Measurements from ENCODE around the gene CUX1. TPM values are rescaled to one million over a fixed set of nuclear protein-coding genes. Genes with fewer than 3 reads are reported as not detected.

Gene CUX1
- total RNA-seq, 2 experiments from 2014 or later, result 20.2 to 20.4 TPM

DNA sequence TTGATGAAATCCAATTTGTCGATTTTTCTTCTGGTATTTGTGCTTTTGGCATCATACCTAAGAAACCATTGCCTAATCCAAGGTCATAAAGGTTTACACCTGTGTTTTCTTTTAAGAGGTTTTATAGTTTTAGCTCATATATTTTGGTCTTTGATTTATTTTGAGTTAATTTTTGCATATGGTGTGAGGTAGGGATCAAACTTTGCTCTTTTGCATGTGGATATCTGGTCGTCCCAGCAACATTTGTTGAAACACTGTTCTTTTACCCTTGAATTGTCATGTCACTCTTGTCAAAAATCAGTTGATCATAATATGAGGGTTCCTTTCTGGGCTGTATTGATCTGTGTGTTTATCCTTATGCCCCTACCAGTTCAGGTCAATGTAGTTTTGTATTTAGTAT, 236.7 kb downstream of the CUX1 start:
- DNase-seq (no peak), ATAC-seq (no peak)
- POLR2A ChIA-PET, result interaction anchor here (1.2 kb wide), 1 partner anchor 37 kb away, joined by 4 read pairs; no protein-coding TSS in a partner anchor
- TF ChIP-seq, protein P1, sequence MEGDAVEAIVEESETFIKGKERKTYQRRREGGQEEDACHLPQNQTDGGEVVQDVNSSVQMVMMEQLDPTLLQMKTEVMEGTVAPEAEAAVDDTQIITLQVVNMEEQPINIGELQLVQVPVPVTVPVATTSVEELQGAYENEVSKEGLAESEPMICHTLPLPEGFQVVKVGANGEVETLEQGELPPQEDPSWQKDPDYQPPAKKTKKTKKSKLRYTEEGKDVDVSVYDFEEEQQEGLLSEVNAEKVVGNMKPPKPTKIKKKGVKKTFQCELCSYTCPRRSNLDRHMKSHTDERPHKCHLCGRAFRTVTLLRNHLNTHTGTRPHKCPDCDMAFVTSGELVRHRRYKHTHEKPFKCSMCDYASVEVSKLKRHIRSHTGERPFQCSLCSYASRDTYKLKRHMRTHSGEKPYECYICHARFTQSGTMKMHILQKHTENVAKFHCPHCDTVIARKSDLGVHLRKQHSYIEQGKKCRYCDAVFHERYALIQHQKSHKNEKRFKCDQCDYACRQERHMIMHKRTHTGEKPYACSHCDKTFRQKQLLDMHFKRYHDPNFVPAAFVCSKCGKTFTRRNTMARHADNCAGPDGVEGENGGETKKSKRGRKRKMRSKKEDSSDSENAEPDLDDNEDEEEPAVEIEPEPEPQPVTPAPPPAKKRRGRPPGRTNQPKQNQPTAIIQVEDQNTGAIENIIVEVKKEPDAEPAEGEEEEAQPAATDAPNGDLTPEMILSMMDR (IDR thresholded peaks at IDR 0.05), result no peak
- Mint-ChIP-seq H3K4me3 (no peak overlapping the region), H3K4me1 (ENCODE audit: low read depth) (peaks cover 5% of the 10 kb centered on the region), H3K27ac (no peak overlapping the region), H3K9me3 (peaks cover 10% of the 10 kb centered on the region), H3K36me3 (ENCODE audit: low read depth) (peaks cover 22% of the 10 kb centered on the region), H3K27me3 (no peaks in the 10 kb centered on the region)
- intact Hi-C loops (cut with micrococcal nuclease), result no loop called here
- CTCF ChIA-PET, result no interaction called here

DNA sequence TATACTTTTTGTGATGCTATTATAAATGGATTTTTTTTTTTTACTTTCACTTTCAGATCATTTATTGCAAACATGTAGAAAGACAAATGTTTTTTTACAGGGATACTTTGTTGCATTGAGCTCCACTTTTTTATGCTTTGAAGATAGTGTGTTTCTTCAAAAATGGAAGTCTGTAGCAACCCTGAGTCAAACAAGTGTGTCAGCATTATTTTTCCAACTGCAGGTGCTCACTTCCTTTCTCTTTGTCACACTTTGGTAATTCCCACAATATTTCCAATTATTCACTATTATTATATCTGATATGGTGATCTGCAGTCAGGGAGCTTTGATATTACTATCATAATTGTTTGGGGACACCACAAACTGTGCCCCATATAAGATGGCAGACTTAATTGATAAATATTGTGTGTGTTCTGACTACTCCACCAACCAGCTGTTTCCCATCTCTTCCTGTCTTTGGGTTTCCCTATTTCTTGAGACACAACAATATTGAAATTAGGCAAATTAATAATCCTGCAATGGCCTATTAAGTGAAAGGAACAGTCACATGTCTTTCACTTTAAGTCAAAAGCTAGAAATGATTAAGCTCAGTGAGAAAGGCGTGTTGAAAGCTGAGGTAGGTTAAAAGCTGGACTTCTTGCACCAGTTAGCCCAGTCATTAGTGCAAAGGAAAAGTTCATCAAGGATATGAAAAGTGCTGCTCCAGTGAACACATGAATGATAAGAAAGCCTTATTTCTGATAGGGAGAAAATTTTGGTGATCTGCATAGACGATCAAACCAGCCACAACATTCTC, 238.0 kb downstream of the CUX1 start:
- Mint-ChIP-seq H3K27ac (no peak overlapping the region), H3K36me3 (ENCODE audit: low read depth) (peaks cover 20% of the 10 kb centered on the region), H3K27me3 (no peaks in the 10 kb centered on the region), H3K4me1 (ENCODE audit: low read depth) (peaks cover 5% of the 10 kb centered on the region), H3K9me3 (peaks cover 10% of the 10 kb centered on the region), H3K4me3 (no peak overlapping the region)
- DNase-seq, result no peak
- ChIA-PET POLR2A (interaction anchor here (1.2 kb wide), 1 partner anchor 36 kb away, joined by 4 read pairs; no protein-coding TSS in a partner anchor), CTCF (interaction anchor here (1.4 kb wide), 1 partner anchor 22 kb away, joined by 3 read pairs; no protein-coding TSS in a partner anchor)
- ATAC-seq, result no peak
- TF ChIP-seq, protein P1 (IDR thresholded peaks at IDR 0.05), result no peak
- intact Hi-C loops (cut with micrococcal nuclease), result no loop called here

DNA sequence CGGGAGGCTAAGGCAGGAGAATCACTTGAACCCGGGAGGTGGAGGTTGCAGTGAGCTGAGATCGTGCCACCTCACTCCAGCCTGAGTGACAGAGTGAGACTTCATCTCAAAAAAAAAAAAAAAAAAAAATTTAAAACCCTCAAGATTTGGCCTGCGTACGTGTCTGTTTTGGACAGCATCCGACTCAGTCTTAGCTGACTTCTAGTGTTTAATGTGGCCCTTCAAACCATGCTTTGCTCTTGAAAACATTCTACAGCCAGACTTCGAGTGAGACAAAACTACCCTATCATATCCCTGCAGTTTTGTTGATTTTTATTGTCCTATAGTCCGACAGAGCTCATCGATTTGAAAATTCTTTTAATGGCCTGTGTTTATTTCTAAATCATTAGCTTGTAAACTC, 242.1 kb downstream of the CUX1 start:
- H3K4me3 Mint-ChIP-seq, result no peak overlapping the region
- DNase-seq (no peak), ATAC-seq (no peak)
- ChIA-PET POLR2A (interaction anchor here (1.2 kb wide), 1 partner anchor 13 kb away, joined by 3 read pairs; no protein-coding TSS in a partner anchor), CTCF (no interaction called here)
- intact Hi-C loops (cut with micrococcal nuclease), result no loop called here
- H3K27ac Mint-ChIP-seq, result no peak overlapping the region
- H3K9me3 Mint-ChIP-seq, result peaks cover 3% of the 10 kb centered on the region
- TF ChIP-seq, protein P1 (IDR thresholded peaks at IDR 0.05), result no peak
- peaks cover 5% of the 10 kb centered on the region for H3K36me3 Mint-ChIP-seq (ENCODE audit: low read depth)
- H3K27me3 Mint-ChIP-seq, result no peaks in the 10 kb centered on the region
- H3K4me1 Mint-ChIP-seq (ENCODE audit: low read depth), result peaks cover 5% of the 10 kb centered on the region

DNA sequence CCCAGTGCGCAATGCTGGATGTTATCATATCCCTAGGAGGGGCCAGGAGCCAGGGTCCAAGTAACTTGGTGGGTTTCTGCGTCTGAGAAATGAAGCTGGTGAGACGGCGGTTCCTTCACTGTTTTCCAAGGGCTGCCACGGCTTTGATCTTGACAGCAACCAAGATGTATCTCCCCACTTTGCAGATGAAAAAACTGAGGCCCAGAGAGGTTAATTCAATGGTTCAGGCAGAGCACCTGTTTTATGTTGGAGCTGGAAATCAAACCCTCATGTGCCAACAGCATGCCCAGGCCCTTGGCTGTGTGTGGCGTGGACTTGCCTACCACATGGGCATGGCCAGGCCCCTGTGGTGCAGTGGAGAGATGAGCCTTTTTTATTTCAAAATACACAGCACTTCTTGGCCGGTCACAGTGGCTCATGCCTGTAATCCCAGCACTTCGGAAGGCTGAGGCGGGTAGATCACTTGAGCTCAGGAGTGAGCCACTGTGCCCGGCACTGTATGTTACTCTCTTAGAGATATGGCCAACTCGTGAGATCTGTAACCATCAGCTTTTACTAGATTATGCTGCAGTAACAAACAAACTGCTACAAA, 244.0 kb downstream of the CUX1 start:
- H3K27me3 Mint-ChIP-seq, result no peaks in the 10 kb centered on the region
- ATAC-seq (no peak), DNase-seq (no peak)
- CTCF ChIA-PET, result no interaction called here
- intact Hi-C loops (cut with micrococcal nuclease), result no loop called here
- POLR2A ChIA-PET, result interaction anchor here (1.2 kb wide), 1 partner anchor 25 kb away, joined by 3 read pairs; no protein-coding TSS in a partner anchor
- H3K4me3 Mint-ChIP-seq, result no peak overlapping the region
- no peak overlapping the region for H3K27ac Mint-ChIP-seq
- TF ChIP-seq, protein P1 (IDR thresholded peaks at IDR 0.05), result no peak
- no peaks in the 10 kb centered on the region for H3K36me3 Mint-ChIP-seq (ENCODE audit: low read depth)
- no peaks in the 10 kb centered on the region for H3K4me1 Mint-ChIP-seq (ENCODE audit: low read depth)
- H3K9me3 Mint-ChIP-seq, result no peaks in the 10 kb centered on the region

DNA sequence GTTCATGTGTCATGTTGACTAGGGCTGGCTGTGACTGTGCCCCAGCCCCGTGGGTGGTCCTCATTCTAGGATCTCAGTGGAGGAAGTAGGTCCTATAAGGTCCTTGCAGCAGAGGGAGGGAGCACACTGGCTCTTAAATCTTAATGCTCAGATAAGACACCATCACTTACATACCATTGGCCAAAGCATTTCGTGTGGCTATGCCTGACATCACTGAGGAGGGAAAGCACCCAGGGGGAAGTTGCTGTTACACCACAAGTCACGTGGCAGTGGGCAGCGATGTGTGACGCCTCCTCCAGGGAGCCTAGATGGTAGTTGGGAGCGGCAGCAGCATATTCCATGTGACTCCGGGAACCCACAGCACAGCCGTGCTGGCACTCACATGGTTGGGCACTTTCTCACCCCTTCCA, 244.6 kb downstream of the CUX1 start:
- ATAC-seq, result peak; percentile 58

More for the DNA sequence above, 244.6 kb downstream of the CUX1 start:
- no peak overlapping the region for H3K27ac Mint-ChIP-seq
- intact Hi-C loops (cut with micrococcal nuclease), result no loop called here
- TF ChIP-seq, protein P1 (IDR thresholded peaks at IDR 0.05), result no peak
- ChIA-PET POLR2A (interaction anchor here (1.2 kb wide), 1 partner anchor 25 kb away, joined by 3 read pairs; no protein-coding TSS in a partner anchor), CTCF (no interaction called here)
- peak; percentile 32 for DNase-seq
- no peaks in the 10 kb centered on the region for H3K9me3 Mint-ChIP-seq
- no peak overlapping the region for H3K4me3 Mint-ChIP-seq
- no peaks in the 10 kb centered on the region for H3K4me1 Mint-ChIP-seq (ENCODE audit: low read depth)
- H3K36me3 Mint-ChIP-seq (ENCODE audit: low read depth), result no peaks in the 10 kb centered on the region
- H3K27me3 Mint-ChIP-seq, result no peaks in the 10 kb centered on the region

All from activated CD8-positive, alpha-beta T cell treated with anti-CD3 and anti-CD28 coated beads for 36 hours (primary cell).